H1 (cell line): ENCODE measurements around the gene OSBPL2. TPM values are rescaled to one million over a fixed set of nuclear protein-coding genes. Genes with fewer than 3 reads are reported as not detected.

Experiments
- polyA plus RNA-seq, 7 experiments: library from polyadenylated mRNA; depleted of rRNA in 3 of 7; stranded (reverse) in 5 of 7; unstranded in 2 of 7; fragments of >200 nt in 5 of 7; fragments of 200-250 nt in 2 of 7; gene quantifications; 1 replicate in 5 of 7; 2 replicates in 1 of 7; 4 replicates in 1 of 7; pipeline versions ENCODE4 v1.2.1 to v1.2.3, GENCODE V29; 2011 to 2013; ENCODE audit warnings: missing spikeins in 2 of 7, mixed read lengths in 2 of 7
- total RNA-seq: library from RNA; stranded (reverse); fragmentation: NEBNext Ultra II Directional; extraction: Animal tissue kit (Norgen Biotek cat#: 25700); gene quantifications from 2 replicates; pipeline ENCODE4 v1.2.1, GENCODE V29; 2021
- TF ChIP-seq, protein P1 (sequence below): IDR thresholded peaks from 2 replicates; pipeline ENCODE4 v1.6.1; 2012; ENCODE audit warnings: low read length, inconsistent platforms
- TF ChIP-seq, protein P2 (sequence below): fragments of 300-600 bp; sonication (generic); IDR thresholded peaks from 2 replicates; pipeline ENCODE4 v1.7.1; 2012; ENCODE audit warnings: low read length, moderate library complexity, mild to moderate bottlenecking, inconsistent platforms; ENCODE audit not compliant: insufficient replicate concordance

The OSBPL2 gene
- total and polyA plus RNA-seq, 2 of the 8 experiments (the other 6 are each of a cell fraction or from before 2014, with no cell fraction given), result 11.7 to 42.4 TPM

DNA sequence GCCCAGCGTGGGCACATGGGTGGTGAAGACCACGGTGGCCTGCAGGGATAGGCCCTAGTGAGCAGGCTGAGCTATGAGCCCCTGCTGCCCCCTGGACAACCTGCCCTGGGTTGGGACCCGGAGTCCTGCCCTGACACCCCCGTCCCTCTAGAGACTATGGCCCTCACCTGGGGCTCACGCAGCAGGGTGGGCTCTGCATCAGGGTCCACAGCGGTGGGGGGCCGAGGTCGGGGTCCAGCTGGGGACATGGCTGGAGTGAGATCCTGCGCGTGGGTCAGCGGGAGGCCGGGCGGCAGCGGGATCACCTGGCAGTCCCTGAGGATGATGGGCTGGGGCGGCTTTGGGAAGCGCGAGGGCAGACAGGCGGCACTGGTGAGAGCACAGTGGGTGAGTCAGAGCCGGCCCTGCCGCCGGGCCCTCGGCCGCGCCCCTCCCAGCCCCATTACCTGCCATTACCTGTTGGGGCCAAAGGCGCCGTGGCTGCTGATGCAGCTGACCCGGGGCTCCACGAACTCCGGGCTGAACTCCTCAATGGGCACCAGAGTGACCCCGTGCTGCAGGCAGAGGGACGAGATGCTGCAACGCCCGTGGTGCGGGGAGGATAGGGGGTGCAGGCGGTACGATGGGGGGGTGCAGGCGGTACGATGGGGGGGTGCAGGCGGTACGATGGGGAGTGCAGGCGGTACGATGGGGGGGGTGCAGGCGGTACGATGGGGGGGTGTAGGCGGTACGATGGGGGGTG is 92.4 kb downstream of the OSBPL2 start (continued):
- TF ChIP-seq, protein P1, sequence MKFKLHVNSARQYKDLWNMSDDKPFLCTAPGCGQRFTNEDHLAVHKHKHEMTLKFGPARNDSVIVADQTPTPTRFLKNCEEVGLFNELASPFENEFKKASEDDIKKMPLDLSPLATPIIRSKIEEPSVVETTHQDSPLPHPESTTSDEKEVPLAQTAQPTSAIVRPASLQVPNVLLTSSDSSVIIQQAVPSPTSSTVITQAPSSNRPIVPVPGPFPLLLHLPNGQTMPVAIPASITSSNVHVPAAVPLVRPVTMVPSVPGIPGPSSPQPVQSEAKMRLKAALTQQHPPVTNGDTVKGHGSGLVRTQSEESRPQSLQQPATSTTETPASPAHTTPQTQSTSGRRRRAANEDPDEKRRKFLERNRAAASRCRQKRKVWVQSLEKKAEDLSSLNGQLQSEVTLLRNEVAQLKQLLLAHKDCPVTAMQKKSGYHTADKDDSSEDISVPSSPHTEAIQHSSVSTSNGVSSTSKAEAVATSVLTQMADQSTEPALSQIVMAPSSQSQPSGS, result no peak
- TF ChIP-seq, protein P2, sequence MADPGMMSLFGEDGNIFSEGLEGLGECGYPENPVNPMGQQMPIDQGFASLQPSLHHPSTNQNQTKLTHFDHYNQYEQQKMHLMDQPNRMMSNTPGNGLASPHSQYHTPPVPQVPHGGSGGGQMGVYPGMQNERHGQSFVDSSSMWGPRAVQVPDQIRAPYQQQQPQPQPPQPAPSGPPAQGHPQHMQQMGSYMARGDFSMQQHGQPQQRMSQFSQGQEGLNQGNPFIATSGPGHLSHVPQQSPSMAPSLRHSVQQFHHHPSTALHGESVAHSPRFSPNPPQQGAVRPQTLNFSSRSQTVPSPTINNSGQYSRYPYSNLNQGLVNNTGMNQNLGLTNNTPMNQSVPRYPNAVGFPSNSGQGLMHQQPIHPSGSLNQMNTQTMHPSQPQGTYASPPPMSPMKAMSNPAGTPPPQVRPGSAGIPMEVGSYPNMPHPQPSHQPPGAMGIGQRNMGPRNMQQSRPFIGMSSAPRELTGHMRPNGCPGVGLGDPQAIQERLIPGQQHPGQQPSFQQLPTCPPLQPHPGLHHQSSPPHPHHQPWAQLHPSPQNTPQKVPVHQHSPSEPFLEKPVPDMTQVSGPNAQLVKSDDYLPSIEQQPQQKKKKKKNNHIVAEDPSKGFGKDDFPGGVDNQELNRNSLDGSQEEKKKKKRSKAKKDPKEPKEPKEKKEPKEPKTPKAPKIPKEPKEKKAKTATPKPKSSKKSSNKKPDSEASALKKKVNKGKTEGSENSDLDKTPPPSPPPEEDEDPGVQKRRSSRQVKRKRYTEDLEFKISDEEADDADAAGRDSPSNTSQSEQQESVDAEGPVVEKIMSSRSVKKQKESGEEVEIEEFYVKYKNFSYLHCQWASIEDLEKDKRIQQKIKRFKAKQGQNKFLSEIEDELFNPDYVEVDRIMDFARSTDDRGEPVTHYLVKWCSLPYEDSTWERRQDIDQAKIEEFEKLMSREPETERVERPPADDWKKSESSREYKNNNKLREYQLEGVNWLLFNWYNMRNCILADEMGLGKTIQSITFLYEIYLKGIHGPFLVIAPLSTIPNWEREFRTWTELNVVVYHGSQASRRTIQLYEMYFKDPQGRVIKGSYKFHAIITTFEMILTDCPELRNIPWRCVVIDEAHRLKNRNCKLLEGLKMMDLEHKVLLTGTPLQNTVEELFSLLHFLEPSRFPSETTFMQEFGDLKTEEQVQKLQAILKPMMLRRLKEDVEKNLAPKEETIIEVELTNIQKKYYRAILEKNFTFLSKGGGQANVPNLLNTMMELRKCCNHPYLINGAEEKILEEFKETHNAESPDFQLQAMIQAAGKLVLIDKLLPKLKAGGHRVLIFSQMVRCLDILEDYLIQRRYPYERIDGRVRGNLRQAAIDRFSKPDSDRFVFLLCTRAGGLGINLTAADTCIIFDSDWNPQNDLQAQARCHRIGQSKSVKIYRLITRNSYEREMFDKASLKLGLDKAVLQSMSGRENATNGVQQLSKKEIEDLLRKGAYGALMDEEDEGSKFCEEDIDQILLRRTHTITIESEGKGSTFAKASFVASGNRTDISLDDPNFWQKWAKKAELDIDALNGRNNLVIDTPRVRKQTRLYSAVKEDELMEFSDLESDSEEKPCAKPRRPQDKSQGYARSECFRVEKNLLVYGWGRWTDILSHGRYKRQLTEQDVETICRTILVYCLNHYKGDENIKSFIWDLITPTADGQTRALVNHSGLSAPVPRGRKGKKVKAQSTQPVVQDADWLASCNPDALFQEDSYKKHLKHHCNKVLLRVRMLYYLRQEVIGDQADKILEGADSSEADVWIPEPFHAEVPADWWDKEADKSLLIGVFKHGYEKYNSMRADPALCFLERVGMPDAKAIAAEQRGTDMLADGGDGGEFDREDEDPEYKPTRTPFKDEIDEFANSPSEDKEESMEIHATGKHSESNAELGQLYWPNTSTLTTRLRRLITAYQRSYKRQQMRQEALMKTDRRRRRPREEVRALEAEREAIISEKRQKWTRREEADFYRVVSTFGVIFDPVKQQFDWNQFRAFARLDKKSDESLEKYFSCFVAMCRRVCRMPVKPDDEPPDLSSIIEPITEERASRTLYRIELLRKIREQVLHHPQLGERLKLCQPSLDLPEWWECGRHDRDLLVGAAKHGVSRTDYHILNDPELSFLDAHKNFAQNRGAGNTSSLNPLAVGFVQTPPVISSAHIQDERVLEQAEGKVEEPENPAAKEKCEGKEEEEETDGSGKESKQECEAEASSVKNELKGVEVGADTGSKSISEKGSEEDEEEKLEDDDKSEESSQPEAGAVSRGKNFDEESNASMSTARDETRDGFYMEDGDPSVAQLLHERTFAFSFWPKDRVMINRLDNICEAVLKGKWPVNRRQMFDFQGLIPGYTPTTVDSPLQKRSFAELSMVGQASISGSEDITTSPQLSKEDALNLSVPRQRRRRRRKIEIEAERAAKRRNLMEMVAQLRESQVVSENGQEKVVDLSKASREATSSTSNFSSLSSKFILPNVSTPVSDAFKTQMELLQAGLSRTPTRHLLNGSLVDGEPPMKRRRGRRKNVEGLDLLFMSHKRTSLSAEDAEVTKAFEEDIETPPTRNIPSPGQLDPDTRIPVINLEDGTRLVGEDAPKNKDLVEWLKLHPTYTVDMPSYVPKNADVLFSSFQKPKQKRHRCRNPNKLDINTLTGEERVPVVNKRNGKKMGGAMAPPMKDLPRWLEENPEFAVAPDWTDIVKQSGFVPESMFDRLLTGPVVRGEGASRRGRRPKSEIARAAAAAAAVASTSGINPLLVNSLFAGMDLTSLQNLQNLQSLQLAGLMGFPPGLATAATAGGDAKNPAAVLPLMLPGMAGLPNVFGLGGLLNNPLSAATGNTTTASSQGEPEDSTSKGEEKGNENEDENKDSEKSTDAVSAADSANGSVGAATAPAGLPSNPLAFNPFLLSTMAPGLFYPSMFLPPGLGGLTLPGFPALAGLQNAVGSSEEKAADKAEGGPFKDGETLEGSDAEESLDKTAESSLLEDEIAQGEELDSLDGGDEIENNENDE, result no peak
